Lower lobe of right lung (tissue), 2 donors: Measurements from ENCODE around the gene RBBP8NL. TPM values are rescaled to one million over a fixed set of nuclear protein-coding genes. Genes with fewer than 3 reads are reported as not detected.

Experiments
- ATAC-seq, 2 donors: fragments of 200-7000 bp; cut with Tn5 transposase; one replicate each; pipeline ENCODE4 v1.9.1; 2020 to 2022; ENCODE audit warnings: mild to moderate bottlenecking in 2 of 2, moderate library complexity in 2 of 2
- DNase-seq: peaks from one replicate; pipeline ENCODE4 v3.0.0-alpha.2; 2020
- H3K27ac ChIP-seq: fragments of 200-600 bp; one replicate; pipeline ENCODE4 v1.8.0; 2022
- H3K27me3 ChIP-seq: fragments of 200-600 bp; one replicate; pipeline ENCODE4 v1.8.0; 2022; ENCODE audit warnings: low read depth
- H3K36me3 ChIP-seq: fragments of 200-600 bp; one replicate; pipeline ENCODE4 v1.8.0; 2022; ENCODE audit warnings: mild to moderate bottlenecking
- H3K4me1 ChIP-seq: fragments of 200-600 bp; one replicate; pipeline ENCODE4 v1.8.0; 2022
- H3K4me3 ChIP-seq: fragments of 200-600 bp; one replicate; pipeline ENCODE4 v1.8.0; 2022; ENCODE audit warnings: mild to moderate bottlenecking
- H3K9me3 ChIP-seq: fragments of 200-600 bp; one replicate; pipeline ENCODE4 v1.8.0; 2022
- CTCF ChIP-seq: fragments of 200-600 bp; IDR thresholded peaks from one replicate; pipeline ENCODE4 v1.8.0; 2022; ENCODE audit warnings: antibody characterized with exemption, mild to moderate bottlenecking
- intact Hi-C: fragments of 100-400 bp; cut with DNase I; formaldehyde crosslinking; loops from one replicate; pipeline ENCODE4 v1.11.0; 2022
- total RNA-seq: library from RNA; stranded (reverse); fragmentation: NEBNext Ultra II Directional; extraction: Animal tissue kit (Norgen Biotek cat#: 25700); gene quantifications from one replicate; pipeline ENCODE4 v1.2.1, GENCODE V29; 2021
- donor health status: DM: no; HTN: yes; CAD: no; lungs with severe emphysema.

Gene RBBP8NL
- total RNA-seq, 1 donor from 2014 or later: 2.0 TPM

- H3K27me3 ChIP-seq: peaks cover 62% of the 10 kb centered on the region
- H3K27ac ChIP-seq: no peak overlapping the region
- no peak for ATAC-seq
- no peak for TF ChIP-seq CTCF
- intact Hi-C loops: no loop called here
- no peaks in the 10 kb centered on the region for H3K9me3 ChIP-seq
- no peak overlapping the region for H3K4me3 ChIP-seq
- no peaks in the 10 kb centered on the region for H3K4me1 ChIP-seq
- no peaks in the 10 kb centered on the region for H3K36me3 ChIP-seq
- no peak for DNase-seq
Observed at GRCh38 chr20:62454904-62455636, 27.7 kb upstream of the RBBP8NL start.

GRCh38 chr20:62453186-62453808 lies 26.0 kb upstream of the RBBP8NL start:
- H3K4me3 ChIP-seq: no peak overlapping the region
- intact Hi-C loops: no loop called here
- DNase-seq (no peak), ATAC-seq (no peak)
- no peaks in the 10 kb centered on the region for H3K36me3 ChIP-seq
- no peak overlapping the region for H3K27ac ChIP-seq
- no peak for TF ChIP-seq CTCF
- peaks cover 65% of the 10 kb centered on the region for H3K27me3 ChIP-seq
- no peaks in the 10 kb centered on the region for H3K9me3 ChIP-seq
- no peaks in the 10 kb centered on the region for H3K4me1 ChIP-seq

- intact Hi-C loops: no loop called here
- no peak overlapping the region for H3K27ac ChIP-seq
- ATAC-seq (no peak), DNase-seq (no peak)
- no peaks in the 10 kb centered on the region for H3K4me1 ChIP-seq
- H3K36me3 ChIP-seq: no peaks in the 10 kb centered on the region
- TF ChIP-seq CTCF: no peak
- no peaks in the 10 kb centered on the region for H3K9me3 ChIP-seq
- H3K27me3 ChIP-seq: peaks cover 64% of the 10 kb centered on the region
- no peak overlapping the region for H3K4me3 ChIP-seq
Observed at GRCh38 chr20:62452475-62453095, 25.2 kb upstream of the RBBP8NL start.

GRCh38 chr20:62451970-62452369 lies 24.6 kb upstream of the RBBP8NL start:
- no peaks in the 10 kb centered on the region for H3K36me3 ChIP-seq
- no peak for TF ChIP-seq CTCF
- peaks cover 60% of the 10 kb centered on the region for H3K27me3 ChIP-seq
- no peak overlapping the region for H3K4me3 ChIP-seq
- DNase-seq: no peak
- H3K27ac ChIP-seq: no peak overlapping the region
- ATAC-seq: no peak
- H3K9me3 ChIP-seq: no peaks in the 10 kb centered on the region
- intact Hi-C loops: no loop called here
- H3K4me1 ChIP-seq: no peaks in the 10 kb centered on the region

GRCh38 chr20:62451156-62451767 lies 23.9 kb upstream of the RBBP8NL start:
- no peak for DNase-seq
- Histone ChIP-seq H3K4me3 (no peak overlapping the region), H3K27ac (no peak overlapping the region), H3K9me3 (no peaks in the 10 kb centered on the region), H3K27me3 (peaks cover 56% of the 10 kb centered on the region), H3K36me3 (no peaks in the 10 kb centered on the region), H3K4me1 (no peaks in the 10 kb centered on the region)
- no peak for ATAC-seq
- intact Hi-C loops: no loop called here
- TF ChIP-seq CTCF: no peak
